Adrenal gland (tissue), 12 donors: ENCODE data around the gene MMD. TPM values are rescaled to one million over a fixed set of nuclear protein-coding genes. Genes with fewer than 3 reads are reported as not detected.

Experiments used
- DNase-seq, 7 donors: peaks; one replicate each; pipeline ENCODE4 v3.0.0-alpha.2; 2019 to 2020
- H3K27ac ChIP-seq, 5 donors: fragments of 200-600 bp; sonication (generic) in 4 of 5; 1 replicate in 3 of 5; 2 replicates in 2 of 5; pipeline versions ENCODE4 v1.5.1 to v1.8.0; 2016 to 2020; ENCODE audit warnings: mild to moderate bottlenecking in 1 of 5
- H3K27me3 ChIP-seq: fragments of 200-600 bp; 2 replicates; pipeline ENCODE4 v1.8.0; 2021
- H3K36me3 ChIP-seq, 2 donors: fragments of 200-600 bp; replicated peaks in 1 of 2; 1 replicate in 1 of 2; 2 replicates in 1 of 2; pipeline versions ENCODE4 v1.5.1 to v1.8.0; 2018 to 2022
- H3K4me1 ChIP-seq, 2 donors: fragments of 200-600 bp; replicated peaks in 1 of 2; 1 replicate in 1 of 2; 2 replicates in 1 of 2; pipeline versions ENCODE4 v1.5.1 to v1.8.0; 2018 to 2021
- H3K4me3 ChIP-seq, 4 donors: fragments of 200-600 bp; sonication (generic) in 3 of 4; one replicate each; pipeline ENCODE4 v1.5.1; 2016 to 2018
- H3K9me3 ChIP-seq, 3 donors: fragments of 200-600 bp; sonication (generic) in 1 of 3; replicated peaks in 1 of 3; 1 replicate in 2 of 3; 2 replicates in 1 of 3; pipeline versions ENCODE4 v1.5.1 to v1.8.0; 2016 to 2021
- POLR2A ChIP-seq, 2 donors: fragments of 450-650 bp; IDR thresholded peaks; one replicate each; pipeline ENCODE4 v1.6.1; 2017; ENCODE audit warnings: antibody characterized with exemption in 2 of 2, mild to moderate bottlenecking in 2 of 2, moderate library complexity in 1 of 2
- WGBS, 4 donors: extraction: QIAGEN DNeasy Blood & Tissue Kit in 2 of 4; methylation state at CpG; one replicate each; pipeline versions ENCODE4 v1.1.5 to v1.1.7; 2013 to 2017; 5-methylcytosine and 5-hydroxymethylcytosine counted together
- intact Hi-C, 2 donors: fragments of 100-400 bp; cut with DNase I; formaldehyde crosslinking; loops; one replicate each; pipeline versions ENCODE4 v1.14.1 to v1.15.0; 2022 to 2023
- polyA plus RNA-seq, 3 donors: library from polyadenylated mRNA; stranded (reverse); fragments of 200-250 nt in 2 of 3; fragments of 350-450 nt in 1 of 3; fragmentation: Illumina TruSeq in 1 of 3; extraction: RNeasy Lipid Tissue Mini Kit (QIAGEN cat#74804) in 1 of 3; gene quantifications; one replicate each; pipeline ENCODE4 v1.2.3, GENCODE V29; 2013 to 2014
- total RNA-seq, 9 donors: library from RNA; depleted of rRNA in 4 of 9; stranded (reverse); fragments of >200 nt in 4 of 9; fragments of 120-200 nt in 1 of 9; fragmentation: NEBNext Ultra II Directional in 1 of 9; extraction: Animal tissue kit (Norgen Biotek cat#: 25700) in 1 of 9; gene quantifications; one replicate each; pipeline versions ENCODE4 v1.1.0 to v1.2.4, GENCODE V29; 2013 to 2023
- TF ChIP-seq, protein P1 (sequence below), 6 experiments: fragments of 450-650 bp in 4 of 6; fragments of 200-600 bp in 2 of 6; sonication (generic) in 1 of 6; IDR thresholded peaks; 1 replicate in 5 of 6; 2 replicates in 1 of 6; pipeline versions ENCODE4 v1.5.1 to v1.8.0; 2016 to 2021; ENCODE audit warnings: antibody characterized with exemption in 6 of 6, mild to moderate bottlenecking in 2 of 6, moderate library complexity in 1 of 6
- donor health status: healthy with polysubstance abuse.
- donor health status: Bipolar disorder and iron deficiency.
- donor health status: DM: yes; HTN: yes; CAD: no.
- donor health status: DM: no; HTN: no; CAD: no.
- donor health status: DM: no; HTN: no; CAD: no.
- donor health status: DM: yes; HTN: yes; CAD: no.

The MMD gene
- total and polyA plus RNA-seq, 12 donors: 6.2 to 27.6 (median 14.6) TPM

DNA sequence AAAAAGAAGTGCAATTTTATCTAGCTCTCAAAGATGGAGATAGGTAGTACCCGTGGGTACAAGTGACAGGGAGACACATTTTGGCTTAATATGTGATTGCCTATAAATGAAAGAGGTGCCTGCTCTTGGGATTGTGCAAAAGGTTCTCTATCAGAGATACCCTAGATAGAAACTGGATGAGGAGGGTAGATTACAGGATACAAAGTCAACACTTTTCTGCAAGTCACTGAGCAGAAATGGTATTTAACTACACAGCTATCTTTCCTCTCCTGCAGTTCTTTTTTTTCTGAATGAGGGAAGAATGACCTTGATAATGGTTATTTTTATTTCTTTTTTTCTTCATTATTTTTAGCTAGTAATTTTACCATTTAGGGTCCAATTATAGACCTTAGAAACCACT lies 67.6 kb downstream of the MMD start:
- Histone ChIP-seq H3K36me3 (no peaks in the 10 kb centered on the region), H3K27me3 (no peaks in the 10 kb centered on the region), H3K4me1 (no peaks in the 10 kb centered on the region), H3K27ac (no peak overlapping the region), H3K4me3 (no peak overlapping the region), H3K9me3 (no peaks in the 10 kb centered on the region)
- 78% methylated on average over 1 of the region's 1 CpG for WGBS, 4 donors
- TF ChIP-seq, protein P1, sequence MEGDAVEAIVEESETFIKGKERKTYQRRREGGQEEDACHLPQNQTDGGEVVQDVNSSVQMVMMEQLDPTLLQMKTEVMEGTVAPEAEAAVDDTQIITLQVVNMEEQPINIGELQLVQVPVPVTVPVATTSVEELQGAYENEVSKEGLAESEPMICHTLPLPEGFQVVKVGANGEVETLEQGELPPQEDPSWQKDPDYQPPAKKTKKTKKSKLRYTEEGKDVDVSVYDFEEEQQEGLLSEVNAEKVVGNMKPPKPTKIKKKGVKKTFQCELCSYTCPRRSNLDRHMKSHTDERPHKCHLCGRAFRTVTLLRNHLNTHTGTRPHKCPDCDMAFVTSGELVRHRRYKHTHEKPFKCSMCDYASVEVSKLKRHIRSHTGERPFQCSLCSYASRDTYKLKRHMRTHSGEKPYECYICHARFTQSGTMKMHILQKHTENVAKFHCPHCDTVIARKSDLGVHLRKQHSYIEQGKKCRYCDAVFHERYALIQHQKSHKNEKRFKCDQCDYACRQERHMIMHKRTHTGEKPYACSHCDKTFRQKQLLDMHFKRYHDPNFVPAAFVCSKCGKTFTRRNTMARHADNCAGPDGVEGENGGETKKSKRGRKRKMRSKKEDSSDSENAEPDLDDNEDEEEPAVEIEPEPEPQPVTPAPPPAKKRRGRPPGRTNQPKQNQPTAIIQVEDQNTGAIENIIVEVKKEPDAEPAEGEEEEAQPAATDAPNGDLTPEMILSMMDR (IDR thresholded peaks at IDR 0.05): no peak
- TF ChIP-seq POLR2A (IDR thresholded peaks at IDR 0.05): no peak
- intact Hi-C loops: loop anchor here in 1 of 2 donors (10.0 kb wide), 1 partner anchor 161 kb away; the partner anchor contains the start of gene SMIM36
- DNase-seq: no peak

DNA sequence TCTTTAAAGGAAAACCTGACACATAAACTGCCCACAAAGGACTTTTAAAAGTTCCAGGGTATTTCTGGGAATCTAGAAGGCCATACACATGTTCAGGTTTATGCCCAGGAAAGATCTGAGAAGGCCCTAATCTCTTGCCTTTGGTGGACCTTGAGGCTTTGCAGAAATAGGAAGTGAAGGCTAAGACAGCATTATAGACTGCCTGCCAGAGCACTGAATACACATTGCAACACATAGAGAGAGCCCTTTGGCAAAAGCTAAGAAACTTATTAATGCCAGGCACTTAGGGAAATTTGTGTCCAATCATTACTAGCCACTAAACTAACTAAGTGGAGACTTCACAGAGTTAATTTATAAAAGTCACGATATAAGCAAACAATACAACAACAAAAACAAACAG lies 70.4 kb downstream of the MMD start:
- Histone ChIP-seq H3K36me3 (no peaks in the 10 kb centered on the region), H3K27me3 (no peaks in the 10 kb centered on the region), H3K4me3 (no peak overlapping the region), H3K27ac (no peak overlapping the region), H3K4me1 (peaks cover 0 to 5% of the 10 kb centered on the region in 2 donors), H3K9me3 (no peaks in the 10 kb centered on the region)
- 94 to 100% (median 96%) methylated on average over 1 of the region's 1 CpG for WGBS, 4 donors
- intact Hi-C loops: loop anchor here in 1 of 2 donors (10.0 kb wide), 1 partner anchor 164 kb away; the partner anchor contains the start of gene SMIM36
- TF ChIP-seq, protein P1 (IDR thresholded peaks at IDR 0.05): no peak
- TF ChIP-seq POLR2A (IDR thresholded peaks at IDR 0.05): no peak
- DNase-seq: no peak

DNA sequence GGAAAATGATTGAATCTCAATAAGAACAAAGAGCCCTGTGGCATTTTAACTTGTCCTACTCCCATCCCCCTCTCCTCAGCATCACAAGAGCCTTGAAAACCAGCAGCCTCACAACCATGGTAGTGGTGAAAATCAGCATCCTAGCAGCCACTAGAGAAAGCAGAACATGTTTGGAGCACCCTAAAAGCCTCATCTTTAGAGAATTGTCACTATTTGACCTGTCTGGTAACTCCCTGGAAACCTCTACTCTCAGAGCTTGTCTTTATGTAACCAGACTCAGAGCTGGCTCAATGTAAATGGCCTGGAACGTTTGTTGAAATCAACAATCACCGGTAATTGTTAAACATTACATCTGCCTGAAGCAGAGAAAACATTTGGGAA lies 70.8 kb downstream of the MMD start:
- H3K4me1 ChIP-seq: peaks cover 0 to 5% of the 10 kb centered on the region in 2 donors
- H3K27ac ChIP-seq: no peak overlapping the region
- intact Hi-C loops: loop anchor here in 1 of 2 donors (10.0 kb wide), 1 partner anchor 164 kb away; the partner anchor contains the start of gene SMIM36
- H3K9me3 ChIP-seq: no peaks in the 10 kb centered on the region
- DNase-seq: no peak
- no peak overlapping the region for H3K4me3 ChIP-seq
- no peaks in the 10 kb centered on the region for H3K36me3 ChIP-seq
- TF ChIP-seq, protein P1 (IDR thresholded peaks at IDR 0.05): no peak
- no peak for TF ChIP-seq POLR2A (IDR thresholded peaks at IDR 0.05)
- H3K27me3 ChIP-seq: no peaks in the 10 kb centered on the region
- 58 to 66% (median 63%) methylated on average over 2 of the region's 2 CpGs for WGBS, 4 donors

DNA sequence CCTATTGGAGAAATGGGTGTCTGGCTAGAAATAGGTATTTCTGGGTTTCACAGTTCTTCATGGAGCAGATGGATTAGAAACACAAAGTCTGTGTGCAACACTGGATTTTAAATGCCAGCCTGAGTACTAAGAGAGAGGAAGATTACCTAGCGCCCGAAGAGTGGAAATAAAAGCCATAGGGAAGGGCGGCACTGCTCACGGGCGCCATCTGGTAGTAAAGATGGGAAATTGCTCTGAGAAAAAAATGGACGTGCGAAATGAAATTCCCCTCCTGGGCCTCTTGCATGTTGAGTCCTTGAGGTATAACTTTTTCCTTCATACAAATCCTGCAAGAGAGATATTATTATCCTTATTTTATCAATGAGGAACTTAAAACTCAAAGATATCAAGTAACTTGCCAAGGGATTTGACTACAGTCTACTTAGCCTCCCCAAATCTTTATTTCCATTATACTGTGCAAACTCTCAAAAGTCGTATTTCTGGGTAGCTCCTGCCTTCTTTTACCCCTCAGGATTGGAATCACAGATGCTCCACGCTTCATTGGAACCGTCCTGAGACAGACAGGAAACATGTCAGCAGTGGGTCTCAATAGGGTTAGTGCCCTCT lies 72.8 kb downstream of the MMD start:
- Histone ChIP-seq H3K27me3 (no peaks in the 10 kb centered on the region), H3K4me1 (peaks cover 0 to 7% of the 10 kb centered on the region in 2 donors), H3K27ac (no peak overlapping the region), H3K36me3 (no peaks in the 10 kb centered on the region), H3K4me3 (no peak overlapping the region), H3K9me3 (no peaks in the 10 kb centered on the region)
- peak; percentile 38 to 77 (median 64) for DNase-seq
- intact Hi-C loops: loop anchor here (5.0 to 10.0 kb wide), 4 partner anchors 166 to 357 kb away; partner anchors contain the start of gene SMIM36 (in 1 of the 2)
- 12 to 15% (median 13%) methylated on average over 10 of the region's 10 CpGs for WGBS, 4 donors
- TF ChIP-seq, protein P1 (IDR thresholded peaks at IDR 0.05): peak; percentile 84 to 96 (median 87)
- no peak for TF ChIP-seq POLR2A (IDR thresholded peaks at IDR 0.05)
